ENCODE data around the gene PLAC1.

DNA sequence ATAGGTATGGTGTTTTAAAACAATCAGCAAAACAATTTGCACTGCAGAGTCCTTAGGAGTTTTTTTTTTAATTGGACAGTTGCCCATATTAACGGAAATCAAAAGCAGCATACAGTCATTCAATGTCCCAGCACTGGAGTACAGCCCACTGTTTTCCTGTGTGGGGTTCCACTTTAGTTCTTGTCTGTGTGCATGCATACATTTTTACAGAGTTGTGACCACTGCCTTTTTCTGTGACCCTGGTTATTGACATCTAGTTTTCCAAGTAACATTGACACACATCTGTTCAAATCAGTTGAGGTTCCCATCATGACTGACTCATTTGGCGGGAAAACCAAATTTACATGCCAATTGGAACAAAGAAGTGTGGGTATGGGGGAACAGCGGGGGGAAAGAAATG is 115.0 kb downstream of the PLAC1 start:
- TF ChIP-seq, protein P1, sequence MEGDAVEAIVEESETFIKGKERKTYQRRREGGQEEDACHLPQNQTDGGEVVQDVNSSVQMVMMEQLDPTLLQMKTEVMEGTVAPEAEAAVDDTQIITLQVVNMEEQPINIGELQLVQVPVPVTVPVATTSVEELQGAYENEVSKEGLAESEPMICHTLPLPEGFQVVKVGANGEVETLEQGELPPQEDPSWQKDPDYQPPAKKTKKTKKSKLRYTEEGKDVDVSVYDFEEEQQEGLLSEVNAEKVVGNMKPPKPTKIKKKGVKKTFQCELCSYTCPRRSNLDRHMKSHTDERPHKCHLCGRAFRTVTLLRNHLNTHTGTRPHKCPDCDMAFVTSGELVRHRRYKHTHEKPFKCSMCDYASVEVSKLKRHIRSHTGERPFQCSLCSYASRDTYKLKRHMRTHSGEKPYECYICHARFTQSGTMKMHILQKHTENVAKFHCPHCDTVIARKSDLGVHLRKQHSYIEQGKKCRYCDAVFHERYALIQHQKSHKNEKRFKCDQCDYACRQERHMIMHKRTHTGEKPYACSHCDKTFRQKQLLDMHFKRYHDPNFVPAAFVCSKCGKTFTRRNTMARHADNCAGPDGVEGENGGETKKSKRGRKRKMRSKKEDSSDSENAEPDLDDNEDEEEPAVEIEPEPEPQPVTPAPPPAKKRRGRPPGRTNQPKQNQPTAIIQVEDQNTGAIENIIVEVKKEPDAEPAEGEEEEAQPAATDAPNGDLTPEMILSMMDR (IDR thresholded peaks at IDR 0.05): no peak
- TF ChIP-seq EP300 (IDR thresholded peaks at IDR 0.05) (no peak), POLR2AphosphoS5 (IDR thresholded peaks at IDR 0.05) (no peak), POLR2A (IDR thresholded peaks at IDR 0.05) (no peak)
